GM12891 (cell line): ENCODE measurements around the gene TMA7B.

Source experiments
- POLR2A ChIP-seq: IDR thresholded peaks from 2 replicates; pipeline ENCODE4 v1.6.1; 2011; ENCODE audit warnings: low read depth, low read length, control low read depth
- TAF1 ChIP-seq: IDR thresholded peaks from 2 replicates; pipeline ENCODE4 v1.6.1; 2011; ENCODE audit warnings: low read depth, low read length, control low read depth

- TF ChIP-seq POLR2A (no peak), TAF1 (no peak)
These were observed 14.1 kb upstream of the TMA7B start for GRCh38 chr22:39946126-39946502.
